Pancreas (tissue), 10 donors: ENCODE data around the gene ZNF491. TPM values are rescaled to one million over a fixed set of nuclear protein-coding genes. Genes with fewer than 3 reads are reported as not detected.
"Not testable (repeated sequence)": the region's sequence is repeated elsewhere in the genome, so short reads cannot be mapped to it uniquely, and the experiment has no call there.

Experiments used
- ATAC-seq, 4 donors: fragments of 200-7000 bp; cut with Tn5 transposase; one replicate each; pipeline versions ENCODE4 v1.8.0 to v1.9.1; 2020; ENCODE audit warnings: mild to moderate bottlenecking in 4 of 4, moderate library complexity in 4 of 4
- DNase-seq, 6 donors: peaks; one replicate each; pipeline ENCODE4 v3.0.0-alpha.2; 2020
- FAIRE-seq: peaks from 2 replicates; lab custom pipeline; 2012; peaks lifted over from hg19 to GRCh38; lab: Jason Lieb, UNC
- H3K27ac ChIP-seq, 4 donors: fragments of 200-600 bp; sonication (generic); 1 replicate in 3 of 4; 2 replicates in 1 of 4; pipeline versions ENCODE4 v1.5.0 to v1.8.0; 2020
- H3K27me3 ChIP-seq, 4 donors: fragments of 200-600 bp; one replicate each; pipeline ENCODE4 v1.8.0; 2021
- H3K36me3 ChIP-seq, 3 donors: fragments of 200-600 bp; sonication (generic) in 1 of 3; one replicate each; pipeline versions ENCODE4 v1.5.0 to v1.8.0; 2020 to 2021
- H3K4me1 ChIP-seq, 3 donors: fragments of 200-600 bp; one replicate each; pipeline ENCODE4 v1.8.0; 2021
- H3K4me3 ChIP-seq, 4 donors: fragments of 200-600 bp; sonication (generic) in 2 of 4; one replicate each; pipeline versions ENCODE4 v1.5.0 to v1.8.0; 2020 to 2021
- H3K9me3 ChIP-seq, 4 donors: fragments of 200-600 bp; one replicate each; pipeline ENCODE4 v1.8.0; 2021
- CTCF ChIP-seq, 4 donors: fragments of 200-600 bp; sonication (generic) in 3 of 4; IDR thresholded peaks; one replicate each; pipeline versions ENCODE4 v1.5.0 to v1.8.0; 2021; ENCODE audit warnings: antibody characterized with exemption in 4 of 4
- WGBS, 2 donors: extraction: QIAGEN DNeasy Blood & Tissue Kit; methylation state at CpG; one replicate each; pipeline ENCODE4 v1.1.7; 2013; 5-methylcytosine and 5-hydroxymethylcytosine counted together
- intact Hi-C, 3 donors: fragments of 100-400 bp; cut with DNase I; formaldehyde crosslinking; loops; one replicate each; pipeline versions ENCODE4 v1.11.1 to v1.14.2; 2022
- polyA plus RNA-seq, 2 donors: library from polyadenylated mRNA; stranded (reverse); fragments of 200-250 nt; gene quantifications; one replicate each; pipeline ENCODE4 v1.2.3, GENCODE V29; 2013
- total RNA-seq, 6 donors: library from RNA; stranded (reverse); fragmentation: NEBNext Ultra II Directional in 4 of 6; extraction: Animal tissue kit (Norgen Biotek cat#: 25700) in 4 of 6; gene quantifications; one replicate each; pipeline versions ENCODE4 v1.2.1 to v1.2.4, GENCODE V29; 2021 to 2023
- donor health status: healthy with polysubstance abuse.
- donor health status: DM: no; HTN: no; CAD: no; lungs with moderate emphysema.
- donor health status: DM: no; HTN: no; CAD: no.
- donor health status: control.
- donor health status: control.
- donor health status: Bipolar disorder and iron deficiency.
- donor health status: DM: yes; HTN: yes; CAD: no.
- donor health status: DM: no; HTN: no; CAD: no.
- donor health status: DM: no; HTN: no; CAD: no.
- donor health status: DM: yes; HTN: yes; CAD: no.

The ZNF491 gene
- total and polyA plus RNA-seq, 8 donors: 0.95 to 3.3 (median 1.2) TPM

- WGBS, 2 donors: 96 to 99% methylated on average over 8 of the region's 8 CpGs
- H3K4me1 ChIP-seq: no peaks in the 10 kb centered on the region
- DNase-seq (no peak), FAIRE-seq (no peak), ATAC-seq (no peak)
- TF ChIP-seq CTCF (IDR thresholded peaks at IDR 0.05): no peak
- H3K9me3 ChIP-seq: peaks cover 0 to 4% (median 1%) of the 10 kb centered on the region in 4 donors
- no peaks in the 10 kb centered on the region for H3K27me3 ChIP-seq
- no peak overlapping the region for H3K27ac ChIP-seq
- intact Hi-C loops: no loop called here
- H3K4me3 ChIP-seq: no peak overlapping the region
- peaks cover 10 to 31% (median 22%) of the 10 kb centered on the region in 3 donors for H3K36me3 ChIP-seq
Measured at GRCh38 chr19:11832253-11832912, 34.1 kb downstream of the ZNF491 start.

GRCh38 chr19:11833541-11833940 is 35.2 kb downstream of the ZNF491 start:
- H3K27ac ChIP-seq: no peak overlapping the region
- no peak for ATAC-seq
- H3K9me3 ChIP-seq: peaks cover 0 to 4% (median 1%) of the 10 kb centered on the region in 4 donors
- no peaks in the 10 kb centered on the region for H3K27me3 ChIP-seq
- intact Hi-C loops: no loop called here
- FAIRE-seq: no peak
- WGBS, 2 donors: 96 to 100% methylated on average over 2 of the region's 2 CpGs
- H3K4me3 ChIP-seq: no peak overlapping the region
- no peak for TF ChIP-seq CTCF (IDR thresholded peaks at IDR 0.05)
- no peak for DNase-seq
- H3K36me3 ChIP-seq: peaks cover 10 to 31% (median 22%) of the 10 kb centered on the region in 3 donors
- no peaks in the 10 kb centered on the region for H3K4me1 ChIP-seq

DNA sequence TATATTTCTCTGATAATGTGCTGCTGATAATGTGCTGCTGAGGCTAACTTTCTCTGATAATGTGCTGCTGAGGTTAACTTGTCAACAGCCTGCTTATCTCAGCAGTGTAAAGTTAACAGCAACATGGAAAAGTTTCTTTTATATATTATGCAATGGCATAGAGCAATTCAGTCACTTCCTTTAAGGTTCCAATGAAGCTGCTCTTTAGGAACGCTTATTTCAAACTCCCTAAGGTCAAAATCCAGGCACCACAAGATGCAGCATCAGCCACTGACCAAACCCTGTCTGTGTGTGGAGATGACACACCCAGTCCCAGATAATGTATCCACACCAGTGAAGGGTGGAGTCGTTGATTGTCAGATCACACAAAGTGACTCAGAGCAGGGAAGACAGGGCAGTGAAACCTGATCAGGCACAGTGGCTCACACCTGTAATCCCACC is 37.3 kb downstream of the ZNF491 start:
- not testable (repeated sequence) for DNase-seq

GRCh38 chr19:11843722-11844121 is 45.4 kb downstream of the ZNF491 start:
- no peak for TF ChIP-seq CTCF (IDR thresholded peaks at IDR 0.05)
- 56 to 69% methylated on average over 2 of the region's 2 CpGs for WGBS, 2 donors
- Histone ChIP-seq H3K27me3 (no peaks in the 10 kb centered on the region), H3K4me3 (no peak overlapping the region), H3K27ac (no peak overlapping the region), H3K9me3 (no peaks in the 10 kb centered on the region), H3K4me1 (no peaks in the 10 kb centered on the region), H3K36me3 (no peaks in the 10 kb centered on the region)
- FAIRE-seq (no peak), ATAC-seq (no peak), DNase-seq (no peak)
- intact Hi-C loops: no loop called here

More for the DNA sequence above, 37.3 kb downstream of the ZNF491 start:
- intact Hi-C loops, H3K9me3 ChIP-seq, FAIRE-seq, H3K27me3 ChIP-seq, H3K4me3 ChIP-seq, ATAC-seq, H3K27ac ChIP-seq, H3K4me1 ChIP-seq: not testable (repeated sequence)
- WGBS, 2 donors: 91 to 96% methylated on average over 2 of the region's 2 CpGs
- peaks cover 10 to 26% (median 22%) of the 10 kb centered on the region in 3 donors for H3K36me3 ChIP-seq

DNA sequence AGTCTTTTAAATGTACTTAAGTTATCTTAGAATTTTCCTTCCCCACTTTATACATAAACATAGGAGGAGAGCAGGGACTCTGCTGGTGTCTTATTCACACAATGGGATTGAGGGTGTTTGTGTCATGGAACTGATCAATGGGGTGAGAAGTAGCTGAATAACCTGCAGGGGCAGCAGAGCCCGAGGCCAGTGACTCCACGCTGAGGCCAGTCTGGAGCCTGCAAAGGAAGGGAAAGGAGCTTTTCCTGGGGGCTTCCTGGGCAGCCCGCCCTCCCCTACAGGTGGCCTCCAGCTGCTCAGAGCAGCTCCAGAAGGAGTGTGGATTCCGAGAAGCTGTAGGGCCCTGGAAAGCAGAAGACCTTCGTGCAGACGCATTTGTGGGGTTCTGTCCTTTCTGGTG is 49.3 kb downstream of the ZNF491 start:
- 67 to 79% methylated on average over 6 of the region's 6 CpGs for WGBS, 2 donors
- H3K4me3 ChIP-seq, H3K9me3 ChIP-seq, H3K4me1 ChIP-seq, FAIRE-seq, H3K27me3 ChIP-seq, H3K36me3 ChIP-seq, intact Hi-C loops, DNase-seq, ATAC-seq, H3K27ac ChIP-seq: not testable (repeated sequence)

GRCh38 chr19:11848200-11848593 is 49.9 kb downstream of the ZNF491 start:
- DNase-seq: peak in 2 of 6 donors; percentile 1 to 22
- Histone ChIP-seq H3K27ac (peak overlapping the region in 1 of 4 donors; percentile 76), H3K27me3 (no peaks in the 10 kb centered on the region)

More at GRCh38 chr19:11848200-11848593, 49.9 kb downstream of the ZNF491 start:
- FAIRE-seq (no peak), ATAC-seq (no peak)
- TF ChIP-seq CTCF (IDR thresholded peaks at IDR 0.05): no peak
- Histone ChIP-seq H3K9me3 (no peaks in the 10 kb centered on the region), H3K36me3 (no peaks in the 10 kb centered on the region), H3K4me1 (peaks cover 0 to 7% (median 0%) of the 10 kb centered on the region in 3 donors), H3K4me3 (peak overlapping the region; percentile 36 to 63 (median 58))
- WGBS, 2 donors: 33 to 38% methylated on average over 11 of the region's 11 CpGs
- intact Hi-C loops: no loop called here
